Mammary epithelial cell (primary cell): ENCODE data around the gene DRD4.

ENCODE experiments used
- CTCF ChIP-seq, 2 donors: IDR thresholded peaks in 1 of 2; conservative IDR thresholded peaks in 1 of 2; 2 replicates each; pipeline ENCODE4 v1.5.1; 2011 to 2012; ENCODE audit warnings: inconsistent platforms in 2 of 2, low read length in 2 of 2, mild to moderate bottlenecking in 2 of 2, control low read depth in 1 of 2, low read depth in 1 of 2; ENCODE audit not compliant: insufficient read depth in 1 of 2; ENCODE audit errors: extremely low read depth in 1 of 2
- EZH2 ChIP-seq: IDR thresholded peaks from 2 replicates; pipeline ENCODE4 v1.6.1; 2012; ENCODE audit warnings: low read length, inconsistent platforms, borderline replicate concordance

- no peak for TF ChIP-seq CTCF (conservative IDR thresholded peaks at IDR 0.05 in 1 of 2, IDR thresholded peaks at IDR 0.05 in 1 of 2; ENCODE audit: extremely low read depth in 1 of 2, insufficient read depth in 1 of 2, low read depth in 1 of 2, low read length in 2 of 2)
- TF ChIP-seq EZH2 = no peak
Observed at GRCh38 chr11:679271-680207, 42.5 kb downstream of the DRD4 start.
